NB4 (cell line): ENCODE measurements around the gene ACTBL2.

ENCODE experiments used
- CTCF ChIP-seq: IDR thresholded peaks from one replicate; pipeline ENCODE4 v1.5.1; 2012; ENCODE audit warnings: low read depth, low read length
- POLR2A ChIP-seq: IDR thresholded peaks from 2 replicates; pipeline ENCODE4 v1.6.1; 2011; ENCODE audit warnings: mild to moderate bottlenecking; ENCODE audit not compliant: insufficient read length; ENCODE audit errors: extremely low read depth

GRCh38 chr5:57491369-57491965 lies 8.9 kb upstream of the ACTBL2 start:
- TF ChIP-seq CTCF (no peak), POLR2A (no peak)
